Measurements from ENCODE around the gene SETD7.

SETD7 gene

DNA sequence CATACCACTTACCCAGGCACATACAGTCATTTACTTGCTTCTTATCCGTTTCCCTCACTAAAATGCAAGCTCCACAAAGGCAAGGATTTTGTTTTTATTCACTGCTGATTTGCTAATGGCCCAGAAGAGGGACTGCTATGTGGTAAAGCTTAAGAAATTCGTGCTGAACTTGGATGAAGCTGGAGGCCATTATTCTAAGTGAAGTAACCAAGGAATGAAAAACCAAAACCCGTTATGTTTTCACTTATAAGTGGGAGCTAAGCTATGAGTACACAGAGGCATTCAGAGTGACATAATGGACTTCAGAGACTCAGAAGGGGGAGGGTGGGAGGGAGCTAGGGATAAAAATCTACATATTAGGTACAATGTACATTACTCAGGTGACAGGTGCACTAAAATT is 54.9 kb downstream of the SETD7 start:
- no peak for TF ChIP-seq CTCF (IDR thresholded peaks at IDR 0.05; ENCODE audit: insufficient read depth, low read length, missing control alignments)
- H3K4me3 ChIP-seq (ENCODE audit: low read depth, low read length), result no peak overlapping the region
- CTCF ChIA-PET, result interaction anchor here (0.8 to 1.9 kb wide), 8 partner anchors 9 to 156 kb away, joined by 3 to 6 read pairs (median 3); no protein-coding TSS in a partner anchor
- DNase-seq (ENCODE audit: low read depth, low spot score), result no peak
- POLR2A ChIA-PET, result no interaction called here

- no peak for DNase-seq (ENCODE audit: low read depth, low spot score)
- POLR2A ChIA-PET, result no interaction called here
- CTCF ChIA-PET, result interaction anchor here (1.1 to 5.2 kb wide), 13 partner anchors 9 to 153 kb away, joined by 3 to 40 read pairs (median 16); no protein-coding TSS in a partner anchor
- no peak for TF ChIP-seq CTCF (IDR thresholded peaks at IDR 0.05; ENCODE audit: insufficient read depth, low read length, missing control alignments)
- H3K4me3 ChIP-seq (ENCODE audit: low read depth, low read length), result no peak overlapping the region
These were observed 56.8 kb downstream of the SETD7 start for GRCh38 chr4:139499186-139499585.

- no peak for DNase-seq (ENCODE audit: low read depth, low spot score)
- POLR2A ChIA-PET, result no interaction called here
- H3K4me3 ChIP-seq (ENCODE audit: low read depth, low read length), result no peak overlapping the region
- TF ChIP-seq CTCF (IDR thresholded peaks at IDR 0.05; ENCODE audit: insufficient read depth, low read length, missing control alignments), result no peak
- CTCF ChIA-PET, result no interaction called here
These were observed 62.8 kb downstream of the SETD7 start for GRCh38 chr4:139493176-139493575.

DNA sequence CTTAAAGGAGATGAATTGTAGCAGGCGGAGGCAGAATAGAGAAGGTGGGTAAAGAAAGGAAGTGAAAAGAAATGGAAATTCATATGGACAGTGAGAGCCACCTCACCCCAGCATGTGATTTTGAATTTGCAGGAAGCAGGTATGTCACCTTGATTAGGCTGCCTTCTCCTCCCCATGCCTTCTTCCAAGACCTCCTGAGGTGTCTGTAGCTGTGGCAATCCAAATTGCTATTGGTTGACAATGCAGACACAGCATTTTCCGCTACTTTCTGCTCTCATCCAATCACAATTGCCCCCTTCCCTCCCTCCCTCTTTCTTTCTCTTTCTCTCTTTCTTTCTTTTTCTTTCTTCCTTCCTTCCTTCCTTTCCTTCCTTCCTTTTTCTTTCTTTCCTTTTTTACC is 63.6 kb downstream of the SETD7 start:
- ChIA-PET POLR2A (no interaction called here), CTCF (no interaction called here)
- DNase-seq (ENCODE audit: low read depth, low spot score), result no peak
- TF ChIP-seq CTCF (IDR thresholded peaks at IDR 0.05; ENCODE audit: insufficient read depth, low read length, missing control alignments), result no peak
- no peak overlapping the region for H3K4me3 ChIP-seq (ENCODE audit: low read depth, low read length)

DNA sequence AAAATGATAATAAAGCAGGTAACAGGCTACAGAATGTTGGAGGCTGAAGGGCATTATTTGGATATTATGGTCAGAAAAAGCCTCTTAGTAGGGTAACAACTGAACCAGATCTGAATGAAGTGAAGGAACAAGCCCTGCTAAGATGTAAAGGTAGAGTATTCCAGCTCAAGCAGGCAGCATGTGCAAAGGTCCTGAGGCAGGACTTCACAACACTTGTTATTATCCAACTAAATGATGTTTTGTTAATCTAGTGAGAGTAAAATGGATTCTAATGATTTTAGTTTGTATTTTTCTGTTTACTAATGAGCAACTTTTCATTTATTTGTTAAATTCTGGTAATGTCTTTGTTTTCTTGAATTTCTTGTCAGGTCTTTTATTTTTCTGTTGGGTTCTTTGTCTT is 66.4 kb downstream of the SETD7 start:
- POLR2A ChIA-PET, result no interaction called here
- TF ChIP-seq CTCF (IDR thresholded peaks at IDR 0.05; ENCODE audit: insufficient read depth, low read length, missing control alignments), result no peak
- no peak for DNase-seq (ENCODE audit: low read depth, low spot score)
- CTCF ChIA-PET, result interaction anchor here (3.9 kb wide), 1 partner anchor 8 kb away, joined by 40 read pairs; no protein-coding TSS in a partner anchor
- no peak overlapping the region for H3K4me3 ChIP-seq (ENCODE audit: low read depth, low read length)

GRCh38 chr4:139488442-139488841 is 67.6 kb downstream of the SETD7 start:
- no peak for DNase-seq (ENCODE audit: low read depth, low spot score)
- H3K4me3 ChIP-seq (ENCODE audit: low read depth, low read length), result no peak overlapping the region
- TF ChIP-seq CTCF (IDR thresholded peaks at IDR 0.05; ENCODE audit: insufficient read depth, low read length, missing control alignments), result no peak
- POLR2A ChIA-PET, result no interaction called here
- CTCF ChIA-PET, result interaction anchor here (3.9 kb wide), 1 partner anchor 9 kb away, joined by 40 read pairs; no protein-coding TSS in a partner anchor
